OCI-LY7 (cell line): ENCODE measurements around the gene RBM39.

Experiments used
- CTCF ChIP-seq: fragments of 200-600 bp; sonication (generic); conservative IDR thresholded peaks from 2 replicates; pipeline ENCODE4 v1.5.1; 2014; ENCODE audit warnings: mild to moderate bottlenecking, antibody characterized with exemption, low read length, moderate library complexity, mixed read lengths
- EZH2phosphoT487 ChIP-seq: fragments of 200-600 bp; sonication (generic); IDR thresholded peaks from 2 replicates; pipeline ENCODE4 v1.6.1; 2018; ENCODE audit warnings: low read depth, borderline replicate concordance, mild to moderate bottlenecking, mixed run types, antibody characterized with exemption, low read length, moderate library complexity, mixed read lengths

GRCh38 chr20:35743693-35744491, 1.8 kb upstream of the RBM39 start:
- TF ChIP-seq CTCF (no peak), EZH2phosphoT487 (no peak)
